ENCODE measurements around the gene DOLK.

GRCh38 chr9:128923493-128923883, 23.9 kb downstream of the DOLK start:
- no peak for TF ChIP-seq CTCF (IDR thresholded peaks at IDR 0.05)
- no peak for TF ChIP-seq ZSCAN20 (CRISPR knock-in tag; IDR thresholded peaks at IDR 0.05)
- TF ChIP-seq SMC3 (IDR thresholded peaks at IDR 0.05): no peak
- TF ChIP-seq POLR2A (IDR thresholded peaks at IDR 0.05; ENCODE audit: low read length): no peak
- TF ChIP-seq HDAC2 (IDR thresholded peaks at IDR 0.05): no peak
- no peak for TF ChIP-seq KDM1A (IDR thresholded peaks at IDR 0.05; ENCODE audit: low read depth)
- TF ChIP-seq, protein P1, sequence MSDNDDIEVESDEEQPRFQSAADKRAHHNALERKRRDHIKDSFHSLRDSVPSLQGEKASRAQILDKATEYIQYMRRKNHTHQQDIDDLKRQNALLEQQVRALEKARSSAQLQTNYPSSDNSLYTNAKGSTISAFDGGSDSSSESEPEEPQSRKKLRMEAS (IDR thresholded peaks at IDR 0.05): no peak
- TF ChIP-seq PHF8 (IDR thresholded peaks at IDR 0.05; ENCODE audit: borderline replicate concordance, low read depth): no peak

Measured in A549 (cell line).